CD4-positive, alpha-beta T cell (primary cell): ENCODE measurements around the gene SLC16A1. TPM values are rescaled to one million over a fixed set of nuclear protein-coding genes. Genes with fewer than 3 reads are reported as not detected.
A peak's percentile ranks its signal among the peaks of the same experiment; 100 is the strongest.

ENCODE experiments used
- ATAC-seq: fragments of 200-7000 bp; cut with Tn5 transposase; one replicate; pipeline ENCODE4 v1.10.0; 2022; ENCODE audit warnings: mild to moderate bottlenecking; ENCODE audit not compliant: poor library complexity
- CTCF ChIA-PET: fragments of 350-600 bp; sonication (Branson Sonifier 250); formaldehyde crosslinking; loops from one replicate; lab custom pipeline; 2021; ENCODE audit warnings: antibody characterized with exemption, inconsistent platforms; lab: Charles Lee
- POLR2A ChIA-PET: fragments of 350-600 bp; sonication (Branson Sonifier 250); formaldehyde crosslinking; loops from one replicate; lab custom pipeline; 2021; ENCODE audit warnings: antibody characterized with exemption, inconsistent platforms; lab: Charles Lee
- DNase-seq, 14 experiments: peaks; one replicate each; pipeline ENCODE4 v3.0.0-alpha.2; 2013 to 2020; ENCODE audit warnings: mixed read lengths in 2 of 14
- H3K27ac ChIP-seq, 2 donors: one replicate each; pipeline versions ENCODE4 v1.5.1 to v1.7.0; 2013; ENCODE audit warnings: low read length in 2 of 2, low read depth in 1 of 2, mild to moderate bottlenecking in 1 of 2
- H3K27me3 ChIP-seq, 2 experiments: 1 replicate in 1 of 2; 2 replicates in 1 of 2; pipeline versions ENCODE4 v1.6.1 to v1.7.0; 2013; ENCODE audit warnings: low read length in 2 of 2, control low read depth in 1 of 2, mild to moderate bottlenecking in 1 of 2, moderate library complexity in 1 of 2; ENCODE audit not compliant: insufficient read depth in 2 of 2, control insufficient read depth in 1 of 2
- H3K36me3 ChIP-seq: one replicate; pipeline ENCODE4 v1.6.1; 2013; ENCODE audit warnings: low read length, control low read depth; ENCODE audit not compliant: insufficient read depth
- H3K4me1 ChIP-seq: one replicate; pipeline ENCODE4 v1.6.1; 2013; ENCODE audit warnings: low read length, control low read depth; ENCODE audit not compliant: insufficient read depth
- H3K4me3 ChIP-seq: one replicate; pipeline ENCODE4 v1.5.1; 2013; ENCODE audit warnings: mild to moderate bottlenecking, low read length, moderate library complexity
- H3K9me3 ChIP-seq, 2 experiments: 1 replicate in 1 of 2; 2 replicates in 1 of 2; pipeline versions ENCODE4 v1.6.1 to v1.7.0; 2013; ENCODE audit warnings: low read length in 2 of 2, mild to moderate bottlenecking in 2 of 2, control low read depth in 1 of 2, moderate library complexity in 1 of 2; ENCODE audit not compliant: control insufficient read depth in 1 of 2, insufficient read depth in 1 of 2
- H3K27ac Mint-ChIP-seq: one replicate; pipeline ENCODE4 v1.8.0; 2020; ENCODE audit warnings: mixed read lengths
- H3K27me3 Mint-ChIP-seq: one replicate; pipeline ENCODE4 v1.8.0; 2021; ENCODE audit warnings: mixed read lengths
- H3K36me3 Mint-ChIP-seq: one replicate; pipeline ENCODE4 v1.8.0; 2021; ENCODE audit warnings: low read depth, mixed read lengths
- H3K4me1 Mint-ChIP-seq: one replicate; pipeline ENCODE4 v1.8.0; 2021; ENCODE audit warnings: low read depth, mixed read lengths
- H3K4me3 Mint-ChIP-seq: one replicate; pipeline ENCODE4 v1.8.0; 2020; ENCODE audit warnings: mild to moderate bottlenecking, mixed read lengths
- H3K9me3 Mint-ChIP-seq: one replicate; pipeline ENCODE4 v1.8.0; 2020; ENCODE audit warnings: mixed read lengths
- intact Hi-C, 2 experiments: fragments of 100-400 bp; cut with DNase I in 1 of 2; cut with micrococcal nuclease in 1 of 2; formaldehyde crosslinking; loops; one replicate each; pipeline versions ENCODE4 v1.15.1 to v1.9.0; 2023 to 2025; cut with DNase I, micrococcal nuclease
- total RNA-seq, 174 experiments: library from RNA in 2 of 174; stranded (reverse) in 2 of 174; gene quantifications; one replicate each; pipeline ENCODE4 v1.2.3 and lab custom pipeline; 2021 to 2026
- TF ChIP-seq, protein P1 (sequence below): fragments of 200-600 bp; IDR thresholded peaks from one replicate; pipeline ENCODE4 v1.8.0; 2022; ENCODE audit warnings: antibody characterized with exemption, mild to moderate bottlenecking

SLC16A1 gene
- total RNA-seq, 2 experiments from 2014 or later, result 22.9 to 26.6 TPM

DNA sequence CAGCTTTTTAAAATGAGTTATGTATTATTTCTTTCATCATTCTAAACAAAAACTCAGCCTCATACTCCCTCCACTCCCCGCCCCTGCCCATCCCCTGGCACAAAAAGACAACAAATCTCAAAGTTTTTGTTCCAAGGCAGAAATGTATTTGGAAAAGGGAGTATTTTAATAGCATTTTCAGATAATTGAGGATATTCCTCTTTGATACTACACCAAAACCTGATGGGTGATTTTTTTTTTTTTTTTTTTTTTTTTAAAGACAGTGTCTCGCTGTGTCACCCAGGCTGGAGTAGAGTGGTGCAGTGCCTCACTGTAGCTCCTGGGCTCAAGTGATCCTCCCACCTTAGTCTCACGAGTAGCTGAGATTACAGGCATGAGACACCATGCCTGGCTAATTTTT, 16.2 kb downstream of the SLC16A1 start:
- DNase-seq (no peak), ATAC-seq (no peak)
- no peaks in the 10 kb centered on the region for H3K36me3 ChIP-seq
- no peak overlapping the region for H3K27ac ChIP-seq
- no peaks in the 10 kb centered on the region for H3K9me3 ChIP-seq
- TF ChIP-seq, protein P1, sequence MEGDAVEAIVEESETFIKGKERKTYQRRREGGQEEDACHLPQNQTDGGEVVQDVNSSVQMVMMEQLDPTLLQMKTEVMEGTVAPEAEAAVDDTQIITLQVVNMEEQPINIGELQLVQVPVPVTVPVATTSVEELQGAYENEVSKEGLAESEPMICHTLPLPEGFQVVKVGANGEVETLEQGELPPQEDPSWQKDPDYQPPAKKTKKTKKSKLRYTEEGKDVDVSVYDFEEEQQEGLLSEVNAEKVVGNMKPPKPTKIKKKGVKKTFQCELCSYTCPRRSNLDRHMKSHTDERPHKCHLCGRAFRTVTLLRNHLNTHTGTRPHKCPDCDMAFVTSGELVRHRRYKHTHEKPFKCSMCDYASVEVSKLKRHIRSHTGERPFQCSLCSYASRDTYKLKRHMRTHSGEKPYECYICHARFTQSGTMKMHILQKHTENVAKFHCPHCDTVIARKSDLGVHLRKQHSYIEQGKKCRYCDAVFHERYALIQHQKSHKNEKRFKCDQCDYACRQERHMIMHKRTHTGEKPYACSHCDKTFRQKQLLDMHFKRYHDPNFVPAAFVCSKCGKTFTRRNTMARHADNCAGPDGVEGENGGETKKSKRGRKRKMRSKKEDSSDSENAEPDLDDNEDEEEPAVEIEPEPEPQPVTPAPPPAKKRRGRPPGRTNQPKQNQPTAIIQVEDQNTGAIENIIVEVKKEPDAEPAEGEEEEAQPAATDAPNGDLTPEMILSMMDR, result no peak
- no peak overlapping the region for H3K4me3 Mint-ChIP-seq
- H3K4me3 ChIP-seq, result no peak overlapping the region
- ChIA-PET POLR2A (no interaction called here), CTCF (no interaction called here)
- no peaks in the 10 kb centered on the region for H3K9me3 Mint-ChIP-seq
- no peaks in the 10 kb centered on the region for H3K27me3 Mint-ChIP-seq
- H3K27me3 ChIP-seq, result no peaks in the 10 kb centered on the region
- H3K4me1 ChIP-seq, result no peaks in the 10 kb centered on the region
- intact Hi-C loops, result no loop called here
- no peak overlapping the region for H3K27ac Mint-ChIP-seq
- peaks cover 28% of the 10 kb centered on the region for H3K4me1 Mint-ChIP-seq
- H3K36me3 Mint-ChIP-seq, result no peaks in the 10 kb centered on the region

DNA sequence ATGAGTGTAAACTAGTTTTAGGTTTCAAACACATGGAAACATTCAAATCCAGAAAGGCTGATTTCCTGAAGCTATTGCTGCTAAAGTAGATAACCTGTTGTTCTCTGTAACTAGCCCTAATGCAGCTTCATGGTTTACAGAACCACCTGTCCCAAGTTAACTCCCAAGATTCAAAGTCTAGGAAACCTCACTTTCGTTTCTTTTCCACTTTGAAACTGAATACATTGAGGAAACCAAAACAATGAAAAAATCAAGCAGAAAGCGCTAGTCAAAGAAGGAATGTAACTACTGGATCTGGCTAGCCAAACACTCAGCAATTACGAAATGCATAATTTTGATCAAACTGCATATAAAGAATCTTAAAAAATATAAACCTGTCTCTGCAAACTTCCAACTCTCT, 17.8 kb downstream of the SLC16A1 start:
- Histone ChIP-seq H3K27me3 (no peaks in the 10 kb centered on the region), H3K4me1 (no peaks in the 10 kb centered on the region), H3K27ac (no peak overlapping the region), H3K36me3 (no peaks in the 10 kb centered on the region), H3K9me3 (no peaks in the 10 kb centered on the region), H3K4me3 (no peak overlapping the region)
- POLR2A ChIA-PET, result interaction anchor here (0.9 kb wide), 1 partner anchor 18 kb away, joined by 3 read pairs; the partner anchor contains the start of gene SLC16A1
- H3K27me3 Mint-ChIP-seq, result no peaks in the 10 kb centered on the region
- CTCF ChIA-PET, result interaction anchor here (1.2 to 1.3 kb wide), 2 partner anchors 27 to 135 kb away, joined by 4 read pairs; partner anchors contain the start of gene LRIG2
- peaks cover 28% of the 10 kb centered on the region for H3K4me1 Mint-ChIP-seq
- peak overlapping the region; percentile 2 for H3K27ac Mint-ChIP-seq
- DNase-seq (no peak), ATAC-seq (no peak)
- H3K9me3 Mint-ChIP-seq, result no peaks in the 10 kb centered on the region
- H3K4me3 Mint-ChIP-seq, result no peak overlapping the region
- H3K36me3 Mint-ChIP-seq, result no peaks in the 10 kb centered on the region
- intact Hi-C loops, result no loop called here
- TF ChIP-seq, protein P1, result no peak

DNA sequence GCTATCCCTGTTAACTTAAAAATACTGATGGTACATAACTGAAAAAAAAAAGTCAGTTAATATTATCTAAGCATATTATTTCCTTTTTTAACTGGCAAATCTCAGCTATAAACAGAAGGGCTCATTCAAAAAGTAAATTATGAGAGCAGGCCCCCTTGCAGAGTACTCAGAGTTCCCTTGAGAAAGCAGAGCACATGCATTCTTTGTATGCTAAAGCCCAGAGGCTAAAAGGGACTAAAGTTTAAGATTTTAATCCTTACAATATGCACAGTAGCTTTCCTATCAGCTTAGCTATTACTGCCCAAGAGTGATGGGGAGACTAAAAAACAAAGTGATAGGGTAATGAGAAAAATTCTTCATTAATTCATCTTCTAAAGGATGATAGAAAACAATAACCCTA, 18.5 kb downstream of the SLC16A1 start:
- H3K27ac ChIP-seq, result no peak overlapping the region
- H3K9me3 ChIP-seq, result no peaks in the 10 kb centered on the region
- ChIA-PET CTCF (interaction anchor here (1.2 to 1.3 kb wide), 2 partner anchors 28 to 135 kb away, joined by 4 read pairs; partner anchors contain the start of gene LRIG2), POLR2A (interaction anchor here (0.9 to 1.1 kb wide), 2 partner anchors 18 to 19 kb away, joined by 3 to 5 read pairs; partner anchors contain the start of gene SLC16A1)
- Mint-ChIP-seq H3K36me3 (no peaks in the 10 kb centered on the region), H3K27me3 (no peaks in the 10 kb centered on the region), H3K27ac (peak overlapping the region; percentile 2), H3K9me3 (no peaks in the 10 kb centered on the region), H3K4me3 (no peak overlapping the region), H3K4me1 (peaks cover 28% of the 10 kb centered on the region)
- ATAC-seq, result no peak
- H3K4me3 ChIP-seq, result no peak overlapping the region
- no peaks in the 10 kb centered on the region for H3K4me1 ChIP-seq
- no peaks in the 10 kb centered on the region for H3K27me3 ChIP-seq
- H3K36me3 ChIP-seq, result no peaks in the 10 kb centered on the region
- TF ChIP-seq, protein P1, result no peak
- intact Hi-C loops, result no loop called here
- no peak for DNase-seq
